Activated gamma-delta T cell treated with Interleukin-2 at 50 U/mL for 16 hours (primary cell): ENCODE data around the gene SHC3.

ENCODE experiments used
- DNase-seq: peaks from one replicate; pipeline ENCODE4 v3.0.0-alpha.2; 2020

The SHC3 gene

DNA sequence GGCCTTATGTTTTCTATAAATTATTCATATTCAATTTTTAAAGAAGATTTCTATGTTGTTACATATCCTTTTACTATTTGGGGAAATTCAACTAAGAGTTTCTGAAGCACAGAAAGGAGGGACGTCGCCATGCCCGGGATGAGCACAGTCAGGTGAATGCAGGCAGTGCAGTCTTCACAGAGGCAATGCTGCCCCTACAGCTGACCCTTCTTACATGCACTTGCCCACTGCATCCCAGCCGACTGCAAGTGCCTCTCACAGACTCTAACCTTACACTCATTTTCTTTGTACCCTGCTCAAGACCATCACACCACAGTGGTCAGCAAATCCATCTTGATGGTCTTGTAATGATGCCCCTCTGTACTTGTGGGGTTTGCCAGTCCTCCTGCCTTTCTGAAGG, 73.8 kb downstream of the SHC3 start:
- no peak for DNase-seq

DNA sequence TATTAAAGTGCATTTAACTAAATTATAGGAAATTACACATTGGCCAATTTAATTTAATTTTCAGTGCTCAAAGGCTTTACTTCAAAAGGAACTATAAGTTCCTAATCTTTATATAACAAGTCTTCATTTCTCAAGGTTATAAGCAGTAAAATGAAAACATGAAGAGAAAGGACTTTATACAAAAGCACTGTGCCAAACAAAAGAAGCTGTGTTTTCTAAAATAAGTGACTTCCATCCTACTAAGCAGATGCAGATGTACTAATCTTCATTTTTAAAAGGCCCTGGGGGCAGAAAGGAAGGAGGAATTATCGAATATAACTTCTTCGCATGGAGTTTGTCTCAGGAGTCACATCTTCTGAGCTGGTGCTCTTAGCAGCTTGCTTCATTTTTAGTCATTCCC, 81.4 kb downstream of the SHC3 start:
- no peak for DNase-seq

DNA sequence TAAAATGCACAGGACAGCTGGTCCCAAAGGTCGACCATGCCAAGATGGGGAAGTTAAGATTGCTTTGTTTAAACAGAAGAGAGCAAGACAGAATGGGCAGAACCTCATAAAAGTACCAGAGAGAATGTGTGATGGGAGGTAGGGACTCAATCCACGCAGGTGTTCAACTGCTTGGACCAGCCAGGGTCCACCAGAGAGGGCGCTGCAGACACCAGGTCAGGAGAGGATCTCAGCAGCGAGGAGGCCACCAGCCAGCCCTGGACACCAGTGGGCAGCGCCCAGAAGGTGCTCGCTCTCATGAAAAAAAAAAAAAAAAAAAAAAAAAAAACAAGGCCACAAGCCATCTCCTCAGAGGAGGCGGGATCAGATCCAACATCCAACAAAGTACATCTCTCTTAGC, 81.8 kb downstream of the SHC3 start:
- DNase-seq = no peak

DNA sequence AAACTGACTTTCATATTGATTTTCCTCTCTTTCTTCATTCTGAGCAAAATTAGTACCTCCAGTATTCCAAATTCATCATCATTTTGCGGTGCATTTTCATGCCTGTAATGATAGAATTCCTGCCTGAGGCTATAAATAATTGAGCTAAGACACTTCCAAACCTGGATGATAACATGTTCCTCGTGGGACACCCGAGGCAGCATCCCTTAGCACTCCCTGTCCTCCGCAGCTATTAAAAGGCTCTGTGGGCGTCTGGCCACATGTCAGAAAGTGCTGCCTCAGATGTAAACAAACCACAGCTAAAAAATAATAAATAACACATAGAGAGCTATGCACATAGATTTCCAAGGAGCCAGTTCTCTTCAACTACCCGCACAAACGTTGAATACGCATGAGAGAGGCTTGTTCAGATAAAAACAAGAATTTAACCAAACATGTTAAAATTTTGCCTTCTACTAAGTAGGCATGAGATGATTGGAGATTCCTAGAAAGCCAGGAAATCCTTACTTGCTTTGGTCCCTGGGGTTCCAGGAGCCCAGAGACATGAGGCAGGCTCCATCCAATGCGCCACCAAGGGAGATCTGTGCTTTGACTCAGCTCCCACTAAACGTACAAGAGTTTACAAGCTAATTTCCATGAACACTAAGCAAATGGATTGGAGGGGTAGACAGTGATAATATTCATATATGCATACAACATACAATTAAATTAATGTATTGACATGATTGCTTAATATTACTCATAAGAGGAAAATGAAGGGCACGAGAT, 82.7 kb downstream of the SHC3 start:
- DNase-seq = no peak

DNA sequence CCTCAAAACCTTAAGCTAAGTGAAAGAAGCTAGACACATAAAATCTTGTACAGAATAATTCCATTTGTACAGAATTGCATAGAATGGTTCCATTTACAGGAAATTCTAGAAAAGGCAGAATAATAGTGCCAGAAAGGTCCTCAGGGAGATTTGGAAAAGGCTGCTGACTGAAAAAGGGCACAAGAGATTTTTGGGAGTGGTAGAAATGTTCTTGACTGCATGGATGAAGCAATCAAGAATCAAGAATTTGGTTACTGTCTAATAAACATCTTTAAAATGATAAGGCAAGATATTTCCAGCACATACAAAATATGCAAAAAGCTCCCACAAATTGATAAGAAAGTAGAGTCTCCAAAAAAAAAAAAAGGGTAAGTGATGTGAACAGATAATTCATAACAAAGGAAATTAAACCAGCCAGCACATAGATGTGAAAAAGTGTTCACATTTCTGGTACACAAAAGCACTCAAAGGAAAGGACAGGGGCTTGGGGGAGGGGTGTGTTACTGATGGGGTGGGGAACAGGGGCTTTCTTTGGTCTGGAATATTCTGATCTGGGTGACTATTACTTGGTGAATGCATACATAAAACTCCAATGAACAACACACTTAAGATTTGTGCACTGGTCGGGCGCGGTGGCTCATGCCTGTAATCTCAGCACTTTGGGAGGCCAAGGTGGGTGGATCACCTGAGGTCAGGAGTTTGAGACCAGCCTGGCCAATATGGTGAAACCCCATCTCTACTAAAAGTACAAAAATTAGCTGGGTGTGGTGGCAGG, 85.2 kb downstream of the SHC3 start:
- DNase-seq = no peak

DNA sequence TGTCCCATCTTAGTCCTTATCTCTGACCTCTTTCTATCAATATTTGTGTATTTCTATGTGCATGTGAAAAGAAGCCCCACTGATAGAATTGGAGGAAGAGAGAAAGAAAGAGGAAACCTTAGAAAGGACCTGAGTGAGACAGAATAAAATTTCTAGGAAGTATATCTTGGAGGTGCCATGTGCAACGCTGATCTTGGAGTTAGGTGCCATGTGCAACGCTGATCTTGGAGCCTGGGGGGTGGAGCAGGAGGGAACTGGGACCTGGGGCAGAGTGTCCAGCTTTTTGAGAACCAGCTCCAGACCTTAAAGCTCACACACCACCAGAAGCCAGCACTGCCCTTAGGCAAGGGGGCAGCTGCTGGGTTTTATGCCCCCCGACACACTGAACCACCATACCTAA, 89.4 kb downstream of the SHC3 start:
- no peak for DNase-seq

DNA sequence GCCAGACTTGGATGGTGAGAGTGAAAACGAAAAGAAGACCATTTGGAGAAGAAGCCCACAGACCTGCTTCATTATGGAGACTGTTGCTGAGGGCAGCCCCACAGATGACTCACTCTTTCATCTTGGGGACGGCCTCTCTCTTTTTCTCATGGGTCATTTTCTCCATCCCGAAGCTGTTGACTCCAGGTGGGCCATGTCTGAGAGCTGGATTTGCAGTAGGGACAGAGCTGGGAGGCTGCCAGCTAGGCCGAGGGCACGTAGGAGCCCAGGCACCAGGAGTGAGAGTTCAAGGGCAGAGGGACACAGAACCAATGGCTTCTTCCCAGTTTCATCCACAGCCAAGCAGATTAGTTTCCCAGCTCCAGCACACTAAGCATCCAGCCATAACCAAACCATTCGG, 95.0 kb downstream of the SHC3 start:
- DNase-seq = no peak

DNA sequence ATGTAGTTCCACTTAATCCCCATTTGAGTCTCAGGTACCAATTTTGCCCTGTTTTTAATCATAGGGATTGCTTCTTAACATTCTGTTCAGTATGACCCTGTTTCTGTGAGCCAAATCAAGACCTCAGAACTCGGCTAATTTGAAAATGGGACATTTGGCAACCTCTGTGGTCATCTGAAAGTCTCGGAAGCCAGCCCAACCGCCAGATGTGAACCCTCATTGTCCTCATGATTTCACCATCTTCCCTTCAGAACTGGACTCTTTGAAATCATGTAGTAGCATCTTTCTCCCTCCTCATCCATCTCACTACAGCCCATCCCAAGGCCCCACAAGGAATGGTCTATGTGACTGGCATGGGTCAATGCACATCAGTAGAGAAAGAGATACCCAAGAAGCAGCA, 98.4 kb downstream of the SHC3 start:
- no peak for DNase-seq

DNA sequence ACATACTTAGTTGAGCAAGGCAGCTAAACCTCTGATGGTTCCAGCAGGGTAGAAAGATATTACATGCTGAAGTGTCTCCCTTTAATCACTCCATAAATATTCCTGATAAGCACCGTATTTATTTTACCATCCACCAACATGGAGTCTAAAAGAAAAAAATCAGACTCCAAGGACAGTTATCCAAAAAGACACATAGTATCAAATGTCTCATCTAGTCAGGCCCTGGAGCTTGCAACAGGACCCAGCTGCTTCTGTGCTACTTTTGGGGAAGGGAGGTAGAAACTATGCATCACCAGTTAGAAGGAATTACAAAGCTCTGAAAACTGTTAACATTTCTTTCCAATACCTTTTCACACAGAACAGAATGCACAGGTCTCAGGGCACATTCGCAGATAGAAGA, 99.2 kb downstream of the SHC3 start:
- DNase-seq = no peak

DNA sequence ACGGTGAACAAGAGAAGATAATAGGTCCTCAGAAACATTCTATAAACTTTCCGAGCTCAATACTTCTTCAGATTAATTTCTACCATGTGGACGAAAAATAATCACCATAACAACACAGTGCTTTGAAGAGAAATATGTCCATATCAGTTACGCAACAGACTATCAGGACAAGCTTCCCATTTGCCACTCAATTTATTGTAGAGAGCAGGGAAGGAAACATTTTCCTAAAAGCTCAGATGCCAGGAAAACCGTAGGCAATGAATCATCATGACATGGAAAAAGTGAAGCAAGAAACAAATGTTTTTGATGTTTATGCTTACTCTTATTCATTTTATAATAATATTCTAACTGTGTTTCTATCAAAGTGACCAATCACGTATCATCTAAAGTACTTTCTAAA, 99.8 kb downstream of the SHC3 start:
- no peak for DNase-seq

DNA sequence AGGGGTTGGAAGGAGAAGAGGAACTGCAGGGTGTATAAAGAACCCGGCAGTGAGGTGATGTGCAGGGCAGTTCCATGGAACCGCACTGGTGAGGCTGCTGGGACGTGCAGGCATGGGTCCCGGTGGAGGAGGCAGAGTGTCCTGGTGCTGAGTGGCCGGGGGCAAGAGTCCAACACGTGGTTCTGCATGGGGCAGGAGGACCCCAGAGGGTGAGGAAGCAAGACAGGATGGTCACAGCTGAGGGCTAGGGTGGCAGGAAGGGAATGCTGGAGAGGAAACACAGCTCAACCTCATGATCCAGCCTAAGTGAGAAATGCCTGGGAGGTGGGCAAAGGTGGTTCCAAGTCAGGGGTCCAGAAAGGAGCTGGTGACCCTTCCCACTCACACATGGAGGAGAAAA, 100.2 kb downstream of the SHC3 start:
- DNase-seq = no peak

DNA sequence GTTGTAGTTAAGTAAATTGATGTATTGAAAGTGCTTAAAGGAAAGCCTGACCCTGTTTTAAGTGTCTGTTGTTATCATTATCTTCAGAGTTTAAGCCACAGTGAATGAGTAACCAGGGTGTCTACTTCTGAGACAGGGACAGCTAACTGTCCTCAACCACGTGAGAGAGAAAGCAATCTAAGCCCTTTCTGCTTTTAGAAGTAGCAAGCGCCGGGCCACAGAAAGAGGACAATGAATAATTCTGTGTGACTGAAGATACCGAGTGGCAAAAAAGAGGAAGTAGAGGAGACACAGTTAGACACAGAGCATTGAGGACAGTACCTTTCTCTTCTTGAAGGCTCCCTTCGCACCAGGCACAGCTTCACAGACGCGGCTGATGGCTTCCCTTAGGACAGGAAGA, 101.1 kb downstream of the SHC3 start:
- DNase-seq = no peak

DNA sequence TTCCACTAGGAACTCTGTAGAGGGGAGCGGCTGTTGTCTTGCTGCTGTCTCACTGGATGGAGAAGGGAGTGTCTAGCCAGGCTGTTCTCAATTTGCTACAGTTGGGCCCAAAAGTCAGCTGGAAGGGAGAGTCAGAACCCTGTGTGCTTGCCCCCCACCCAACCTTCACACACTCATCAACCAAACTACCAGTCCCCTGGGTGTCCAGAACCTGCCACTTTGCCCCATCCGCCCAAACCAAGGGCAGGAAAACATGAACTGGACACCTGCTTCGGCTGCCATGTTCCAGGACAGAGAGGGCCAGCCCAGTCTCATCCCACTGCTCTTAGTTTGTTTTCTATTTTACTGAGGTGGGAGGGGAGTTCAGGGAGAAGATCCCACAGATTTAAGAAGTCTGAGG, 105.2 kb downstream of the SHC3 start:
- DNase-seq = no peak

DNA sequence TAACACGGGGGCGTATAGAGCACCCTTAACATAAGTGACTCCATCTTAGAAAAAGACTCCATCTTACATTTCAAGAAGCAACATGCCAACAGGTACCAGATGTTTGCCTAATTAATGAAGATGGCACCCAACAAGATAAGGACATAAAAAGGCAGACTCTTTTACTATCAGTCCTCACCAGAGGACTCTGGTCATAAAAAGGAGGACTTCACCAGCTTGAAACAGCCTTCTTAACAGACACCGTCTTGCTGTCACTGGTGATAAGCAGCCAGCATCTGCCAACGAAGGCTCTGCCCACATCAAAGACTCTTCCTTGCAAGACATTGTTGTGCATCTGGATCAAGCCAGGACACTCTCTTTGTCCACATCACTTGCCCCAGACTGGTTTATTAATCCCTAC, 107.0 kb downstream of the SHC3 start:
- no peak for DNase-seq

DNA sequence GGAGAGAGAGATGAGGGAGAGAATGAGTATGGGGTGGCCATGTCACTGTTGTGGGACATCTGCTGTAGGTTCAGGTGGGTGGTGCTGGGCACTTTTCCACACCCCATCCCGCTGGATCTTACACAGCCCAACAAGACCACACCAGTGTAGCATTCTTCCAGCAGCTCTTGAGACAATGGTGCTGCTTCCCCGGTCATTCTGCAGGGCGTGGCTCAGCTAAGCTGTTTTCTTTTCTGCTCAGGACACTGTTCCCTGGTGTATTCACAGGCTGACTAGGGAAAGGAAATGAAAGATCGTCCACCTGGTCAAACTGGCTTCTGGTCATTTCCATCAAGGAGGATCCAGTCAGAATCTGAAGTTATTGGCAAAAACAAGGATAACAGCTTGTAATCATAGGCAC, 111.8 kb downstream of the SHC3 start:
- no peak for DNase-seq

DNA sequence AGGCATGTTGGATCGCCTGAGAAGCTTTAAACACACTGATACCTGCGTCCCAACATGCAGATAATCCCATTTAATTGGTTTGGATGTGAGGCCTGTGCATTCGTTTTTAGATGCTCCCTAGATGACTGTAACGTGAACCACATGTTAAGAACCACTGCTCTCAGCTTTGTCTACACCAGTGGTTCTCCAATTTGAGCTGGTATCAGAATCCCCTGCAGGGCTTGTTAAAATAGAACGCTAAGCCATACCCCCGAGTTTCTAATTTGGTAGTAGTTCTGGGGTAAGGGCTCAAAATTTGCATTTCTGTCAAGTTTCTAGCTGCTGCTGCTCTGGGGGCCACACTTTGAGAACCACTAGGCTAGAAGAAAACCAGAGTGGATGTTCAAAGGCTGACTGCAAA, 112.7 kb downstream of the SHC3 start:
- DNase-seq = no peak

DNA sequence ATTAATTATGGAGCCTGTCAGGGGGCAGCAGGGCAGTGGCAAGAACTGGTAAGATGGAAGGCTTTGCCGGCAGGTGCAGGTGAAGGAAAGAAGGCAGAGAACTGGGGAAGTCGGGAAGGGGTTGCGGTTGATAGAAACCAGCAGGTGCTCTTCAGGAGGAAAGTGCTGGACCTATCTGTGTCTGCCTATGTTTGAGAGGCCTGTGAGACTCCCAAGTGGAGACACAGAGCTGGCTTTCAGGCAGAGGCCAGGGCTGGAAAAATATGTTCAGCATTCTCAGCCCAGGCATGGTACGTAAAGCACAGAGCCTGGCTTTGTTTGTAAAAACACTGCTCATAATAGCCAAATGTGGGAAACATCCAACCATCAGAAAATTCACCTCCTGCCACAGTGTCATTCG, 117.8 kb downstream of the SHC3 start:
- no peak for DNase-seq

DNA sequence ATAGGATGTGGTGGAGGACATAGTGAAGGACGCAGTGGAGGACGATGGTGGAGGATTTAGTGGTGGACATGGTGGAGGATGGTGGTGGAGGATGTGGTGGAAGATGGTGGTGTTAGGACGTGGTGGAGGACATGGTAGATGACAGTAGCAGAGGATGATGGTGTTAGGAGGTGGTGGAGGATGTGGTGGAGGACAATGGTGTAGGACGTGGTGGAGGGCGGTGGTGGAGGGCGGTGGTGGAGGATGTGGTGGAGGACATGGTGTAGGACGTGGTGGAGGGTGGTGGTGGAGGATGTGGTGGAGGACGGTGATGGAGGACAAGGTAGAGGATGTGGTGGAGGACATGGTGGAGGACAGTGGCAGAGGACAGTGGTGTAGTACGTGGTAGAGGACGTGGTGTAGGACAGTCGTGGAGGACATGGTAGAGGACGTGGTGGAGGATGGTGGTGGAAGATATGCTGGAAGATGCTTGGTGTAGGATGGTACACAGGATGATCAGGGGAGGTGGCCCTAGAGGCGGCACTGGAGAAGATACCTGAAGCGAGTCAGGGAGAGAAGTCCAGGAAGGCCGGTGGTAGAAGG, 118.6 kb downstream of the SHC3 start:
- no peak for DNase-seq

DNA sequence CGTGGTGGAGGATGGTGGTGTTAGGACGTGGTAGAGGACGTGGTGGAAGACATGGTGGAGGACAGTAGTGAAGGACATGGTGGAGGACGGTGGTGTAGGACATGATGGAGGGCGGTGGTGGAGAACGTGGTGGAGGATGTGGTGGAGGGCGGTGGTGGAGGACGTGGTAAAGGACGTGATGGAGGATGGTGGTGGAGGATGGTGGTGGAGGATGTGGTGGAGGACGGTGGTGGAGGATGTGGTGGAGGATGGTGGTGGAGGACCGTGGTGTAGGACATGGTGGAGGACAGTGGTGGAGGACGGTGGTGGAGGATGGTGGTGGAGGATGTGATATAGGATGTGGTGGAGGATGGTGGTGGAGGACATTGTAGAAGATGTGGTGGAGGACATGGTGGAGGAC, 119.7 kb downstream of the SHC3 start:
- DNase-seq = no peak

DNA sequence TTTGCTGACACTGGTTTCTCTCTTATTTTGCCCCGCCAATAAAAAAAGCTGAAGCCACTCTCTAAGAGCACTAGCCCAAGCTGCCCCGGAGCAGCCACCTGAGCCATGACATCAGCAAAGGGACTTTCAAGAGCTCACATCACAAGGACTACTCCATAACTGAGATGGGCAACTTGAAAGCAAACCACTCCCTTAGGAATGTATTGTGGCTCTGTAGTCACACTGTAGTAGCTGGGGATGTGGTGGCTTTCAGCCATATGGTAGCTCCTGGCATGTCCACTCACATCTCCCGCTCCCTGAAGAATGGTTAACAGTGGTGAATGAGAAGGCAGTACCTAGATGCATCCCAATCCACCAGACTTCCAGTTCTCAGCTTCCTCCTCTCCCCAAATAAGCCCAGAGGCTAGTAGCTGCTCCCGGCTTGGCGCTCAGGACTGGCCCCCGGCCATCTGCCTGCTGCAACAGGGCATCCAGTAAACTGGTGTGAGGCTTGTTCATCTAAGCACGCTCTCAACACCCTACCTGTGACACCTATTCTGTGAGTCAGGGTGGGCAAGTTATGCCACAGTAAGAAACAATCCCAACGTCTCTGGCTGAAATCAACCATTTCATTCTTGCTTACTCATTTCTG, 123.6 kb downstream of the SHC3 start:
- no peak for DNase-seq

DNA sequence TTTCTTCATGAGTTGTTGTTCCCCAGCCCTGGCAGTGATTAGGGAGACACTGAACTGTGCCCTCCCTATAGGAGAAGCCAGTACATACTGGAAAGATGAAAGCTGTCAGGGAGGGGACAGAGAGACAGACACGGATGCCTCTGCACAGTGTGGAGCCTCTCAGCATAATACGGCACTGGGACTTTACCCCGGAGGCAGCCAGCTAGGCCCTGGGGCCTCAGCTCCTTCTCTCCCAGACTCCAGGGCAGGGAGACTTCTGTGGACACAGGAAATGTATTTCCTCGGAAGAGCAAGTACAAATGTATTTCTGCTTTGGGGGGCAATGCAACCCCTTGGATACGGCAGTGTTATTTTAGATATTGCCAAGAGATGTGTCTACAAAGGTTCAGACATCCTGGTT, 125.3 kb downstream of the SHC3 start:
- no peak for DNase-seq

DNA sequence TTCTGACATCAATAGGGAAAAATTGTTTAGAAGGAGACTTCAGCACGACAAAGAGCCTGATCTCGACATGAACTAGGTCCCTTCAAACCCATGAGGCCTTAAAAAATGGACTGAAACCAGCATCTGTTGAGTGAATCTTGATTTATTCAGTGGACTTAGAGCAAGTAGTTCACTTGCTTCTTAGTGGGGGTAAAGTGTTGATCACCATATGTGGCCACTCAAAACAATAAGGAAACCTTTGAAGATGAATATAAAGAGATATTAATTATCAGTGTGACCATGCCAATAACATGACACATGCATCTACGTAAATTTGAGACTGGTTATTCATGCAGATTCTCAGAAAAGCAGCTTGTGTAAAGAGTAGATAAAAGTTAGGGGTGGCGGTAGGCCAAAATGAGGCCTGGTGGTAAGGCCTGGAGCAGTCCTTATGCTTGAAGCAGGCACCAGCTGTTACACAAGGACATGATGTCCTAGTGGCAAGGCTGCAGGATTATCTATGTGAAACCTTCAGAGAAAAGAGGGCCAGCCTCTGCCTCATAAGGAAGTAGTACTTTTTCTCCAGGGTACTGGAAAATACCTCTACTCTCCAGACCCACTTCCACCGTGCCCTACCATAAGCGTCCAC, 126.0 kb downstream of the SHC3 start:
- no peak for DNase-seq

DNA sequence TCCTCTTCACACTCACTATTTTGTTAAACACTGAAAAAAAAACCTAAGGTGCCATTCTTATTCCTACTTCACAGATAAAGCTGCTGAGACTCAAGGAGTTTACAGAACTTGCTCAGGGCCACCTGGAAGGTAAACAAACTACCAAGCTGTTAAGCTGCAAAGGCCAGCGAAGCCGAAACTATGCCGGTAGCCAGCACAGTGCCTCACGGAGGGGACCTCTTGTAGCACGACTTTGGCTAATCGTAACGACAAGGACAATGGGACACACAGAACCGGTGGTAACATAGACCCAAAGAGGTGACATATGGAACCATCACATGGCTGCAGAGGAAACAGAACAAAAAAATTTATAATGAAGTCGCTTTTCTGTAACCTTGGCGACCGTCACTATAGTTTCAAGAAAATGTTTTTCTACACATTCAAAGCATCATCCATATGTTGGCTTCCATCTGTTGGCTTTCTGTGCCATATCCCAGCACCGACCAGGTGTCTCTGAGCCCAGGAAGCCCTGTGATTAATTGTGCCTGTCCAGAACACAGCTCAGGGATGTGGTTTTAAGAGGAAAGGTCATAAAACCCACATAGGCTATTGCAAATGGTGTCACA, 127.1 kb downstream of the SHC3 start:
- DNase-seq = no peak
